ENCODE results near the gene ZNF579.

Gene ZNF579, protein sequence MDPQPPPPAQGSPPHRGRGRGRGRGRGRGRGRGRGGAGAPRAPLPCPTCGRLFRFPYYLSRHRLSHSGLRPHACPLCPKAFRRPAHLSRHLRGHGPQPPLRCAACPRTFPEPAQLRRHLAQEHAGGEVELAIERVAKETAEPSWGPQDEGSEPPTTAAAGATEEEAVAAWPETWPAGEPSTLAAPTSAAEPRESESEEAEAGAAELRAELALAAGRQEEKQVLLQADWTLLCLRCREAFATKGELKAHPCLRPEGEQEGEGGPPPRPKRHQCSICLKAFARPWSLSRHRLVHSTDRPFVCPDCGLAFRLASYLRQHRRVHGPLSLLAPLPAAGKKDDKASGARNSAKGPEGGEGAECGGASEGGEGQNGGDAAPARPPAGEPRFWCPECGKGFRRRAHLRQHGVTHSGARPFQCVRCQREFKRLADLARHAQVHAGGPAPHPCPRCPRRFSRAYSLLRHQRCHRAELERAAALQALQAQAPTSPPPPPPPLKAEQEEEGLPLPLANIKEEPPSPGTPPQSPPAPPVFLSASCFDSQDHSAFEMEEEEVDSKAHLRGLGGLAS

DNA sequence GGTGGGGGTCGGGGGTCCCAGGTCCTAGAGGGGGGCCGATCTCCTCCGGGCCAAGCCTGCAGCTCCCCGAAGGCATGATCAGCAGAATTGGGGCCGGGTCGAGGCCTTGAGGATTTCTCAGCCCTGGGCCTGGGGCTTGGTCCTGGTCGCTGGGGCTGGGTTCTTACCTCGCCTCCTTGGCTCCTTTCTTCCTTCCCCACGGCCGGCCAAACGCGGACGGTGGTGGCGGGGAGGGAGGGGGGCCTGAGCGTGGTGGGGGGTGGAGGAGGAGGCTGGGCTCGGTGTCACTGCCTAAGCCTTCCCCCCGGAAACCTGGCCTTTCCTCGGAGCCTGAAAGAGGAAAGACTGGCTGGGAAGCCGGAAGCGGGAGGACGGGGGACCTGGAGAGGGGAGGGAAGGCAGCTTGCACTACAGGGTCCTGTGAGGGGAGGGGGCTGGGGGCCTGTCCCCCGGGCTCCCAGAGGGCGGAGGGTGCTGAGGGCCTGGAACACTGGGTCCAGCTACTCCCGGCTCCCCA, at the start of gene ZNF579:
Gene ZNF579, minus strand, starts transcription at position 221 of the 517 bp plus-strand sequence. CDS start 1,209 bp downstream, outside the sequence.
- DNase-seq (ENCODE audit: low read depth, low spot score), result peak; percentile 48

- no peak for DNase-seq (ENCODE audit: low read depth, low spot score)
Measured at GRCh38 chr19:55626350-55626749, 45.7 kb upstream of the ZNF579 start.

- DNase-seq (ENCODE audit: low read depth, low spot score), result no peak
Measured at GRCh38 chr19:55625004-55625326, 44.3 kb upstream of the ZNF579 start.

DNA sequence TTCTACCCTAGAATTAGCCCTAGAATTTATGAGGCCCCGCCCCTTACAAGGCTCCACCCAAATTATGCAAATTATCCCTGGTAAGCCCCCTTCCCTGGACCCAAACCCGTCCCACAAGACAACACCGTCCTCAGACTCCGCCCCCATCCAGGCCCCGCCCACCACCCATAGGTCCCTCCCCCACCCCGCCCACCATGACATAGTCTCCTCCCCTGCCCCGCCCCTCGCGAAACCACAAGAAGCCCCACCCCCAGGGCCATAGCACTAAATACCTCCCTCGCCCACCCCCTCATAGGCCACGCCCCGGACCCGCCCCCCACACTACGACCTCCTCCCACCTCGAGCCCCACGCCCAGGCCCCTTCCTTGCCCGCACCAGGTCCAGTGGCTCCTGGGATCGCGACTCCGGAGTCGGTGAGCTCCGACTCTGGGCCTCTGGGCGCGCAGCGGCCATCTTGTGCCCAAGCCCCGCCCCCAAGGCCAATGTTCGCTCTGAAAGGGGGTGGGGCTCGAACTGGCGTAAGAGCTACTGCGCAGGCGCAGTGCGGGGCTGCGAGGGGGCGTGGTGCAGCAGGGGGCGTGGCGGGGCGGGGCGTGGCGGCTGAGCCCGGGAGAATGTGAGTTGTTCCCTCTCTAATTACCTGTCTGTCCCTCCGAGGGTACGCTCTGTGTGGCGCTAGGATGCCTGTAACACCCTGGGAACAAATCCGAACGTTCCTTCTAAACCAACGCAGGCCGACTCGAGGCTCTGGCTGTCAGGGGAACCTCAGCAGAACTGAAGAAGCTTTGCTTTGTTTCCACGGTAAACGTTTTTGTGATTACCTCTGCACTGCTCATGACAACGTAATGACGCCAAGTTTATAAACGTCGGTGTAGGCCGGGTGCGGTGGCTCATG, 43.7 kb upstream of the ZNF579 start, which contains the start of gene ZNF784:
Gene ZNF784, minus strand, starts transcription at position 458 of the 895 bp plus-strand sequence. Its CDS starts 5 bp downstream, at position 453.
- DNase-seq (ENCODE audit: low read depth, low spot score), result peak; percentile 83

DNA sequence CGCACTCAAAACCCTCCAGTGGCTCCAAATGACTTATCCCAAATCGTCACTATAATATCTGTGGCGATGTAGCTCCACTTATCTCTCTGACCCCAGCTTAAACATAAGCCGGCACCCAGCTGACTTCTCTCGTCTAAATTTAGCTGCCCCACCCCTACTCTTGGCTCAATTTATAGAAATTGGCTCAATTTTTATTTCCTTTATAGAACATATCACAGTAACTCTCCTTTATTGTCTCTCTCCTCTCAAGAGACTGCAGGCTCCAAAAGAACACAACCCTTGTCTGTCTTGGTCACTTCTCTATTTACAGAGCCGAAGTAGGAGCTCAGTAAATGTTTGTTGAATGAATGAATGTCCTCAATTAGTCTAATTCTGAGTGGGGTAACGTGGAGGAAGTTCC, 42.9 kb upstream of the ZNF579 start:
- no peak for DNase-seq (ENCODE audit: low read depth, low spot score)

- no peak for DNase-seq (ENCODE audit: low read depth, low spot score)
Measured at GRCh38 chr19:55623130-55623529, 42.5 kb upstream of the ZNF579 start.

- DNase-seq (ENCODE audit: low read depth, low spot score), result no peak
Measured at GRCh38 chr19:55622242-55622969, 41.8 kb upstream of the ZNF579 start.

DNA sequence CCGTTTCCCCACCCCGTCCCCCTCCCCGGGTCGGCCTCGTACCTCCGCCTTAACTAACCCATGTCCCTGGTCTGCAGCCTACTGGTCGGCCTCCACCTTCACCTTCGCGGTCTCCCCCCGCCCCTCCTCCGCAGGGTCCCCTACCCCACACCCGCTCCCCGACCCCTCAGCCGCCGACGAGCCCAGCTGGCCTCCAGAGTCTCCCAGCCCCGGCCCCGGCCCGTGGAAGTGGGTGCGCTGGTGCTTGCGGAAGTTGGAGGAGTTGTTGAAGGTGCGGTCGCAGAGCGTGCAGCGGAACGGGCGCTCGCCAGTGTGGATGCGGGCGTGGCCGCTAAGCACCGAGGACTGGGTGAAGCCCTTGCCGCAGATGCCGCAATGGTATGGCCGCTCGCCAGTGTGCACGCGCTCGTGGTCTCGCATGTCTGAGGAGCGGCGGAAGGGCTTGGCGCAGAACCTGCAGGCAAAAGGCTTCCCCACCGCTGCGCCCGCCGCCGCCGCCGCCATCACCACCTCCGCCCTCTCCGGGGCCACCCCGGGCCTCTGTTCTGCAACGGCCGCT, 41.1 kb upstream of the ZNF579 start:
- DNase-seq (ENCODE audit: low read depth, low spot score), result no peak

GRCh38 chr19:55621205-55621672, 40.6 kb upstream of the ZNF579 start:
- DNase-seq (ENCODE audit: low read depth, low spot score), result no peak

DNA sequence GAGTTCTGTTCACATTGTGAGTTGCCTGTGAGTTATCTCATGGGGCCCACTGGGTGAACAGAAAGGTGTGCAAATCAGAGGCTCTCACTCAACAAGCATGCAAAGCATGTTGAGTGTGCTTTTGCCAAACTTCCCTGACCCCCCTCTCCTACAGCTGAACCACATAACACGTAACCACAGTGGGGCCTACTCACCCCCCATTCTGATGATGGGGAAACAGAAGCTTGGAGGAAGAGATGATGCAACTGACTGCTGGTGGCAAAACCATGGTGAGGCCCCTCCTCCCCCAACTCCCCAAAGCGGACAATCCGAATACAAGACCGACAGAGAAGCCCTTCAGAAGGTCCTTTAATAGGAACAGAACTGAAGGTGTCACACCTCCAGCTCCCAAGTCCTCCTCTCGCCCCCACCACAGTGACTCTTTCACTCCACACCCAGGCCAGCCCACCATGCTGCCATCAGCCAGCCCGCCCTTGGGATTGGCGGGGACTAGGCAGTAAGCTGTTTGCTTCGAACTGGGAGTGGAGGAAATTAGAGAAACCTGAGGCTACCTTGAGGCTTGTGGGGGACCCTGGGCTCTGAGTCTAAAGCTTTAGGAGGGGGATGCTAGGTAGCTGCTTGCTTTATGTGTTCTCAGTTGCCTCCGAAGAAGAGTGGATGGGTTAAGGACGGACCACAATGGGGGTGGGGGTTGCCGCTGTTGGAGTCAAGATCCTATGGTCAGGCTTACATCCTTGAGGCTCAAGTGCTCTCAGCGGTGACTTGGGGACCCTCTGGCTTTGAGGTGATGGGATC, 40.0 kb upstream of the ZNF579 start:
- no peak for DNase-seq (ENCODE audit: low read depth, low spot score)

DNA sequence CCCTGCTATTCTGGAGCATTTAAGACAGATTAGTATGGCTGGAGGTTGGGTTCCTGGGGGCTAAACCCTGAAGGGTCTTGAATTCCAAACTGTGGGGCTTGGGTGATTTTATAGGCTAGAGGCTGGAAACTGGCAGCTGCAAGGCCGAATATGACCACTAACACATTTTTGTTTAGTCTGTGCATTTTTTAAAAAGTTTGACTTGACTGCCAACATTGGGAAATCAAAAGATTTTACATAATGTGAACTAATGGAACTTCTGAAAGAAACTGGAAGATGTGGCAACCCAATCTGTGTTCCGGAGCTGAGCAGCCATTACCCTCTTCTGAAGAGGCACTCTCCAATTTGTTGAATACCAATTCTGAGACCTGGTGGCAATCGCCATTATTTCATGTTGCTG, 38.6 kb upstream of the ZNF579 start:
- no peak for DNase-seq (ENCODE audit: low read depth, low spot score)

GRCh38 chr19:55618426-55618825, 37.8 kb upstream of the ZNF579 start:
- DNase-seq (ENCODE audit: low read depth, low spot score), result no peak

- DNase-seq (ENCODE audit: low read depth, low spot score), result no peak
Measured at GRCh38 chr19:55617426-55617825, 36.8 kb upstream of the ZNF579 start.

GRCh38 chr19:55616395-55616875, 35.8 kb upstream of the ZNF579 start:
- DNase-seq (ENCODE audit: low read depth, low spot score), result no peak

DNA sequence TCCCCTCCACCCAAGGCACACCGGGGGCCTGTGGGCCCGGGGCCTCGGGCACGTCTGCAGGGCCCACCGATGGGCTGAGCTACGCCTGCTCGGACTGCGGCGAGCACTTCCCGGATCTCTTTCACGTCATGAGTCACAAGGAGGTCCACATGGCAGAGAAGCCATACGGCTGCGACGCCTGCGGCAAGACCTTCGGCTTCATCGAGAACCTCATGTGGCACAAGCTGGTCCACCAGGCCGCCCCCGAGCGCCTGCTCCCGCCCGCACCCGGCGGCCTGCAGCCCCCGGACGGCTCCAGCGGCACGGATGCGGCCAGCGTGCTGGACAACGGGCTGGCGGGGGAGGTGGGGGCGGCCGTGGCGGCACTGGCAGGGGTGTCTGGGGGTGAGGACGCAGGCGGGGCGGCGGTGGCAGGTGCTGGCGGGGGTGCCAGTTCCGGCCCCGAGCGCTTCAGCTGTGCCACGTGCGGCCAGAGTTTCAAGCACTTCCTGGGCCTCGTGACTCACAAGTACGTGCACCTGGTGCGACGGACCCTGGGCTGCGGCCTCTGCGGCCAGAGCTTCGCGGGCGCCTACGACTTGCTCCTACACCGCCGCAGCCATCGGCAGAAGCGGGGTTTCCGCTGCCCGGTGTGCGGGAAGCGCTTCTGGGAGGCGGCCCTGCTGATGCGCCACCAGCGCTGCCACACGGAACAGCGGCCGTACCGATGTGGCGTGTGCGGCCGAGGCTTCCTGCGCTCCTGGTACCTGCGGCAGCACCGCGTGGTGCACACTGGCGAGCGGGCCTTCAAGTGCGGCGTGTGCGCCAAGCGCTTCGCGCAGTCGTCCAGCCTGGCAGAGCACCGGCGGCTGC, 35.1 kb upstream of the ZNF579 start:
- no peak for DNase-seq (ENCODE audit: low read depth, low spot score)

DNA sequence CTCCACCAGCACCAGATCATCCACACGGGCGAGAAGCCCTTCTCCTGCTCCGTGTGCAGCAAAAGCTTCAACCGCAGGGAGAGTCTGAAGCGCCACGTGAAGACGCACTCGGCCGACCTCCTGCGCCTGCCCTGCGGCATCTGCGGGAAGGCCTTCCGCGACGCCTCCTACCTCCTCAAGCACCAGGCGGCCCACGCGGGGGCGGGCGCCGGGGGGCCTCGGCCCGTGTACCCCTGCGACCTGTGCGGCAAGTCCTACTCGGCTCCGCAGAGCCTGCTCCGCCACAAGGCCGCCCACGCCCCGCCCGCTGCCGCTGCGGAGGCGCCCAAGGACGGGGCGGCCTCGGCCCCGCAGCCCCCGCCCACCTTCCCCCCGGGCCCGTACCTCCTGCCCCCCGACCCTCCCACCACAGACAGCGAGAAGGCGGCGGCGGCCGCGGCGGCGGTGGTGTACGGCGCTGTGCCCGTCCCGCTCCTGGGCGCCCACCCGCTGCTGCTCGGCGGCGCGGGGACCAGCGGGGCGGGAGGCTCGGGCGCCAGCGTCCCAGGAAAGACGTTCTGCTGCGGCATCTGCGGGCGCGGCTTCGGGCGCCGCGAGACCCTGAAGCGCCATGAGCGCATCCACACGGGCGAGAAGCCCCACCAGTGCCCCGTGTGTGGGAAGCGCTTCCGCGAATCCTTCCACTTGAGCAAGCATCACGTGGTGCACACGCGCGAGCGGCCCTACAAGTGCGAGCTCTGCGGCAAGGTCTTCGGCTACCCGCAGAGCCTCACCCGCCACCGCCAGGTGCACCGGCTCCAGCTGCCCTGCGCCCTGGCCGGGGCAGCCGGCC, 34.3 kb upstream of the ZNF579 start:
- no peak for DNase-seq (ENCODE audit: low read depth, low spot score)

- DNase-seq (ENCODE audit: low read depth, low spot score), result no peak
Measured at GRCh38 chr19:55613930-55614710, 33.5 kb upstream of the ZNF579 start.
